ENCODE data around the gene AP2B1.
A peak's percentile ranks its signal among the peaks of the same experiment; 100 is the strongest.
"Not testable (repeated sequence)": the region's sequence is repeated elsewhere in the genome, so short reads cannot be mapped to it uniquely, and the experiment has no call there.

Gene AP2B1

GRCh38 chr17:35750526-35751395 lies 163.6 kb downstream of the AP2B1 start:
- no peak for DNase-seq

GRCh38 chr17:35751541-35751940 lies 164.4 kb downstream of the AP2B1 start:
- not testable (repeated sequence) for DNase-seq

- no peak for DNase-seq
Observed at GRCh38 chr17:35752471-35752870, 165.3 kb downstream of the AP2B1 start.

GRCh38 chr17:35752945-35753764 lies 166.0 kb downstream of the AP2B1 start, which contains the start of gene GAS2L2:
Gene GAS2L2 (minus strand): TSS chr17:35753239. CDS start chr17:35752850, 389 bp downstream.
- no peak for DNase-seq

- DNase-seq: no peak
Observed at GRCh38 chr17:35757243-35757642, 170.1 kb downstream of the AP2B1 start.

GRCh38 chr17:35760587-35760986 lies 173.5 kb downstream of the AP2B1 start, which contains the start of gene C17orf50:
Gene C17orf50 (plus strand): TSS chr17:35760887. CDS start chr17:35760942, 55 bp downstream.
- no peak for DNase-seq

GRCh38 chr17:35761601-35762000 lies 174.5 kb downstream of the AP2B1 start:
- DNase-seq: no peak

GRCh38 chr17:35763767-35764122 lies 176.6 kb downstream of the AP2B1 start:
- no peak for DNase-seq

GRCh38 chr17:35764123-35764991 lies 177.2 kb downstream of the AP2B1 start:
- peak; percentile 90 for DNase-seq

- no peak for DNase-seq
Observed at GRCh38 chr17:35765086-35765710, 178.1 kb downstream of the AP2B1 start.

- DNase-seq: no peak
Observed at GRCh38 chr17:35765756-35766488, 178.8 kb downstream of the AP2B1 start.

GRCh38 chr17:35766489-35766877 lies 179.4 kb downstream of the AP2B1 start:
- DNase-seq: no peak

GRCh38 chr17:35766903-35767510 lies 179.9 kb downstream of the AP2B1 start:
- DNase-seq: peak; percentile 46

- no peak for DNase-seq
Observed at GRCh38 chr17:35768797-35769196, 181.7 kb downstream of the AP2B1 start.

- no peak for DNase-seq
Observed at GRCh38 chr17:35769895-35770486, 182.9 kb downstream of the AP2B1 start.

GRCh38 chr17:35773129-35773528 lies 186.0 kb downstream of the AP2B1 start:
- no peak for DNase-seq

GRCh38 chr17:35773679-35774425 lies 186.7 kb downstream of the AP2B1 start:
- DNase-seq: no peak

GRCh38 chr17:35774499-35774898 lies 187.4 kb downstream of the AP2B1 start:
- no peak for DNase-seq

- no peak for DNase-seq
Observed at GRCh38 chr17:35775039-35775438, 187.9 kb downstream of the AP2B1 start.

- DNase-seq: no peak
Observed at GRCh38 chr17:35775583-35775982, 188.5 kb downstream of the AP2B1 start.

All from CD4-positive, alpha-beta T cell treated with Interleukin-12 subunit alpha and Interleukin-12 subunit beta, for 1 hour (primary cell).